Measurements from ENCODE around the gene ZIC1. TPM values are rescaled to one million over a fixed set of nuclear protein-coding genes. Genes with fewer than 3 reads are reported as not detected.

The ZIC1 gene
- total RNA-seq, 4 donors from 2014 or later: not detected

DNA sequence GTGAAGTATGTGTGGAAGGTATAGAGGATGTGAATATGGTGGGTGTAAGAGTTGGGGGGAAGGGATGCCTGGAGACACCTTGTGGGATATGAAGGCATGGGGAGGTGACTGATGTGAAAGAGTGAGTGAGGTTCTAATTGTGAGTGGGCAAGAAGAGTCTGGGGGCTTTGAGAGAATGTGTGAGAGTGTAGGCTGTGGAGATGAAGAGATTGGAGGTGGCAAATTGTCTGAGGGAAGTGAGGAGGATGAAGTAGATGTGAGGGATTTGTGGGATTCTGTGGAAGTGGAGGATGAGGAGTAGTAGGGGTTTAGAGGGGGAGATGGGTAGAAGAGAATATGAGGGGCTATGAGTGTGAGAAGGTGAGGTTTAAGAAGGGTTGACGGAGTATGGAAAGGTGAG lies 44.4 kb upstream of the ZIC1 start:
- no peaks in the 10 kb centered on the region for H3K36me3 ChIP-seq
- DNase-seq: no peak
- intact Hi-C loops (cut with DNase I): no loop called here
- H3K4me3 ChIP-seq: no peak overlapping the region
- H3K27ac ChIP-seq: no peak overlapping the region
- no peak for TF ChIP-seq POLR2A (IDR thresholded peaks at IDR 0.05)
- TF ChIP-seq, protein P1, sequence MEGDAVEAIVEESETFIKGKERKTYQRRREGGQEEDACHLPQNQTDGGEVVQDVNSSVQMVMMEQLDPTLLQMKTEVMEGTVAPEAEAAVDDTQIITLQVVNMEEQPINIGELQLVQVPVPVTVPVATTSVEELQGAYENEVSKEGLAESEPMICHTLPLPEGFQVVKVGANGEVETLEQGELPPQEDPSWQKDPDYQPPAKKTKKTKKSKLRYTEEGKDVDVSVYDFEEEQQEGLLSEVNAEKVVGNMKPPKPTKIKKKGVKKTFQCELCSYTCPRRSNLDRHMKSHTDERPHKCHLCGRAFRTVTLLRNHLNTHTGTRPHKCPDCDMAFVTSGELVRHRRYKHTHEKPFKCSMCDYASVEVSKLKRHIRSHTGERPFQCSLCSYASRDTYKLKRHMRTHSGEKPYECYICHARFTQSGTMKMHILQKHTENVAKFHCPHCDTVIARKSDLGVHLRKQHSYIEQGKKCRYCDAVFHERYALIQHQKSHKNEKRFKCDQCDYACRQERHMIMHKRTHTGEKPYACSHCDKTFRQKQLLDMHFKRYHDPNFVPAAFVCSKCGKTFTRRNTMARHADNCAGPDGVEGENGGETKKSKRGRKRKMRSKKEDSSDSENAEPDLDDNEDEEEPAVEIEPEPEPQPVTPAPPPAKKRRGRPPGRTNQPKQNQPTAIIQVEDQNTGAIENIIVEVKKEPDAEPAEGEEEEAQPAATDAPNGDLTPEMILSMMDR (IDR thresholded peaks at IDR 0.05): no peak
- H3K27me3 ChIP-seq: peaks cover 0 to 94% (median 23%) of the 10 kb centered on the region in 4 donors
- no peaks in the 10 kb centered on the region for H3K9me3 ChIP-seq
- WGBS, 2 donors: 34 to 37% methylated on average over 1 of the region's 1 CpG
- peaks cover 0 to 5% (median 0%) of the 10 kb centered on the region in 3 donors for H3K4me1 ChIP-seq

DNA sequence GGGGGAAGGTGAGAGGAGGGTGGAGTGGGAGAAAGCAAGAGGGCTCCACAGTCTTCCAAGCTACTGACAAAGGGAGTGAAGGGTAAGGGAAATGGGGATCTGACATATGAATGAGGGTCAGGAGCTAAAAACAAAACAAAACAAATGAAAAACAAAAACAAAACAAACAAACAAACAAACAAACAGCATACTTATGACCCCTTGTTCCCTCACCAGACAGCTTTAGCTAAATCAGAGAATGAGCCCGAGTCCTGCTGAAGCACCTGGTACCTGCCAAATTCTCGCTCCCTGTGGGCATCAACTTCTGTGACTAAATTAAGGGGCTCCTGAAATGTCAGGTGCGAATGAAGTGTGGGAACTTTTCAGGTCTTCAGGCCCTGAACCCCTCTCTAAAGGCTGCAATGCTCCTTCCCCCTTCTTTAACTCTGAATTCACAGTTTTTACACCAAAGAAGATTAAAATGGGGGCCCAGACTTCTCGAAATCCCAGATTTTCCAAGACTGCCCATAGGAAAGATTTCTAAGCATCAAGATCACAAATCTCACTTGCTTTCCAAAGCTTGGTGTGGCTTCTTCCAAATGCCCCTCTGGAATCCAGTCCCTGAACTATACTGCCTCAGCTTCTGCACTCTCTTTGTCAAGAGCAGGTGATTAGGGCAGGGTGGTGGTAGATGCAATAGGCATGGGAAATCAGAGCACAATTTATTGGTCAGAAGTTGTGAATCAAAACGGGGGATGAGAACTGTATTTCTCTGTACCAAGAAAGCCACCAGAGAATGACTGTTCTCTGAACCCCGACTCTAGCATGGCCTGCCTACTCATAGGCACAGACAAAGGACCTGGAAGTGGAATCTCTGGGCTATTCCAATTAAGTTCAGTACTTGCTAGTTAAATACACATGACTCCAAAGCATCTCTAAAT lies 43.7 kb upstream of the ZIC1 start:
- no peak for DNase-seq
- Histone ChIP-seq H3K27ac (no peak overlapping the region), H3K9me3 (no peaks in the 10 kb centered on the region), H3K27me3 (peaks cover 0 to 94% (median 26%) of the 10 kb centered on the region in 4 donors), H3K4me3 (no peak overlapping the region), H3K36me3 (no peaks in the 10 kb centered on the region), H3K4me1 (peaks cover 0 to 5% (median 0%) of the 10 kb centered on the region in 3 donors)
- TF ChIP-seq, protein P1 (IDR thresholded peaks at IDR 0.05): no peak
- no peak for TF ChIP-seq POLR2A (IDR thresholded peaks at IDR 0.05)
- intact Hi-C loops (cut with DNase I): no loop called here
- 26 to 39% methylated on average over 6 of the region's 6 CpGs for WGBS, 2 donors

DNA sequence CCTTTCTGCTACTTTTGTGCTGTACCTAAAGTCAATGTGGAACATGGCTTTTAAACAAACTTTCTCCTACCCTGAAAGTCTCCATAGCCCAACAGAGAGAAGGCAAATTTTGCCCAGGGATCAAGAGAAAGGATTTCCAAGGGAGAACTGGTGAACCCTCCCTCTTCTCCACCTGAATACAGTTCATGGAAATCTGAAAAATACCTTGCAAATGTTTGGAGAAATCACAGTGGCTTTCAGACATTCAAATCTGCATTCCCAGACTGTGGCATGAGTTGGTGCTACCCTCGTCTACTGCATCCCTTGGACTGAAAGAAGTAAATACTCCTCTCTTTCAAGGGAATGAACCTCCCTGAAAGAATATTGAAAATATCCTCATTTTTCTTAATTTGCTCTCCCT lies 41.5 kb upstream of the ZIC1 start:
- H3K9me3 ChIP-seq: no peaks in the 10 kb centered on the region
- intact Hi-C loops (cut with DNase I): no loop called here
- TF ChIP-seq, protein P1 (IDR thresholded peaks at IDR 0.05): no peak
- no peak for TF ChIP-seq POLR2A (IDR thresholded peaks at IDR 0.05)
- no peak for DNase-seq
- H3K36me3 ChIP-seq: no peaks in the 10 kb centered on the region
- H3K4me1 ChIP-seq: no peaks in the 10 kb centered on the region
- no peak overlapping the region for H3K4me3 ChIP-seq
- H3K27me3 ChIP-seq: peaks cover 0 to 99% (median 26%) of the 10 kb centered on the region in 4 donors
- 7 to 27% methylated on average over 1 of the region's 1 CpG for WGBS, 2 donors
- no peak overlapping the region for H3K27ac ChIP-seq

DNA sequence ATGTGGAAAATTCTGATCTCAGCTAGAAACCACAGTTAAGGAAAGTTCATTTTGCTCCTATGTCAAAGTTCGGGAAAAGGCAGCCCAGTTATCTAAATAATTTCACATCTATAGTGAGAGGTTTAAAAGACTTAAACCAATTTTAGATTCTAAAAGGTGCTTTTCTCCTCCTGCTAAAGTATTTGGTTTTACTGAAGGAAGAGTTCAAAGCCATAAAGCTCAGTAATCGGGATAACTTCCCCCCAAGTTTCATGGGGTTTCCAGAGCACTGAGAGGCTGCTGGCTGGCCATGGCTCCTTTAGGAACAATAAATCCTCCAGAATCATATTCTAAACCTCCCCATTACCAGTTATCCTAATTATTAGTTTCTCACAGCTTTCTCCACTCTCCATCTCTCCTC lies 41.0 kb upstream of the ZIC1 start:
- intact Hi-C loops (cut with DNase I): no loop called here

More for the DNA sequence above, 41.0 kb upstream of the ZIC1 start:
- Histone ChIP-seq H3K4me3 (no peak overlapping the region), H3K36me3 (no peaks in the 10 kb centered on the region), H3K27me3 (peaks cover 0 to 100% (median 28%) of the 10 kb centered on the region in 4 donors), H3K9me3 (no peaks in the 10 kb centered on the region), H3K27ac (no peak overlapping the region), H3K4me1 (no peaks in the 10 kb centered on the region)
- DNase-seq: no peak
- whole genome bisulfite sequencing, 2 donors: 6% methylated on average over 2 of the region's 2 CpGs
- TF ChIP-seq, protein P1 (IDR thresholded peaks at IDR 0.05): no peak
- TF ChIP-seq POLR2A (IDR thresholded peaks at IDR 0.05): no peak
